Fibroblast of mammary gland (primary cell): ENCODE measurements around the gene RPS14.

Experiments used
- DNase-seq: peaks from one replicate; pipeline ENCODE4 v3.0.0-alpha.2; 2010; ENCODE audit warnings: low read depth
- H3K4me3 ChIP-seq: 2 replicates; pipeline ENCODE4 v1.5.1; 2011; ENCODE audit warnings: low read depth, mild to moderate bottlenecking, low read length, moderate library complexity; ENCODE audit not compliant: control insufficient read depth
- TF ChIP-seq, protein P1 (sequence below): conservative IDR thresholded peaks from 2 replicates; pipeline ENCODE4 v1.5.1; 2011; ENCODE audit warnings: low read depth, low read length, inconsistent platforms; ENCODE audit not compliant: control insufficient read depth, insufficient read depth

The RPS14 gene

DNA sequence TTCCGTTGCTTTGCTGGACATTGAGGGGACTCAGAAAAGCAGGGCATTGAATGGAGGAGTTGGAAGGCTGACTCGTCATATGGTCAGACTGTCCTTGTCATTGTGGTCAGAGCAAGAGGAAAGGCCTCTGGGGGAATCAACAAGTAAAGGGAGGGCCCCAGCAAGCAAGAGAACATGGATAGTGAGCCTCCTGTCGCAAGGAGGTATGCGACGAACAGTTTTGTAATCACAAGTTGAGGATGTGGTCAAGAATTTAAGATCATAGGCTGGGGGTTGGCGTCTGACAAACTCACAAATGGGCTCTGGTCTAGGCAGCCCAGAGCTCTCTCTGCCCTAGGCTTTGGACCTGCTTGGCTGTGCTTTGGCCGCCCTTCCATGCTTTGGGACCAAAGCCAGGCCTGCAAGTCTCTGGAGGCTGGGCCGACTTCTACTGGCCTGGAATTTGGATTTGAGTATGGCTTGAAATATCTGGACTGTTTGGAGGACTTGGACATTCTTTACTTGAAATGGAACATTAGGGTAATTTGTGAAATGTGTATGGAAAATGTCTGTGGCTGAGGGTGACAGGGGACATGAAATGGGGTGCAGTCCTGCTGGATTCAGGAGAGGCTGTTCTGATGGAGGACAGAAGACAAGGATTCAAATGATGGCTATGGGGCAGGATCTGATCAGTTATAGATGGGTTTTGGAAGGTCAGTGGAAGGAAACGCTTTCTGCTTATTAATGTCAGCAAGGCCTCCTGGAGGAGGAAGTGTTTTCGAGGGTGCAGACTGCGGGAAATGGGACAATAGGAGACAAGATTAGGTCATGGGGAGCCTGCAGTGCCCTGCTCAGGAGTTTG lies 39.2 kb upstream of the RPS14 start:
- H3K4me3 ChIP-seq, result no peak overlapping the region
- DNase-seq, result peak; percentile 85
- TF ChIP-seq, protein P1, sequence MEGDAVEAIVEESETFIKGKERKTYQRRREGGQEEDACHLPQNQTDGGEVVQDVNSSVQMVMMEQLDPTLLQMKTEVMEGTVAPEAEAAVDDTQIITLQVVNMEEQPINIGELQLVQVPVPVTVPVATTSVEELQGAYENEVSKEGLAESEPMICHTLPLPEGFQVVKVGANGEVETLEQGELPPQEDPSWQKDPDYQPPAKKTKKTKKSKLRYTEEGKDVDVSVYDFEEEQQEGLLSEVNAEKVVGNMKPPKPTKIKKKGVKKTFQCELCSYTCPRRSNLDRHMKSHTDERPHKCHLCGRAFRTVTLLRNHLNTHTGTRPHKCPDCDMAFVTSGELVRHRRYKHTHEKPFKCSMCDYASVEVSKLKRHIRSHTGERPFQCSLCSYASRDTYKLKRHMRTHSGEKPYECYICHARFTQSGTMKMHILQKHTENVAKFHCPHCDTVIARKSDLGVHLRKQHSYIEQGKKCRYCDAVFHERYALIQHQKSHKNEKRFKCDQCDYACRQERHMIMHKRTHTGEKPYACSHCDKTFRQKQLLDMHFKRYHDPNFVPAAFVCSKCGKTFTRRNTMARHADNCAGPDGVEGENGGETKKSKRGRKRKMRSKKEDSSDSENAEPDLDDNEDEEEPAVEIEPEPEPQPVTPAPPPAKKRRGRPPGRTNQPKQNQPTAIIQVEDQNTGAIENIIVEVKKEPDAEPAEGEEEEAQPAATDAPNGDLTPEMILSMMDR, result no peak

DNA sequence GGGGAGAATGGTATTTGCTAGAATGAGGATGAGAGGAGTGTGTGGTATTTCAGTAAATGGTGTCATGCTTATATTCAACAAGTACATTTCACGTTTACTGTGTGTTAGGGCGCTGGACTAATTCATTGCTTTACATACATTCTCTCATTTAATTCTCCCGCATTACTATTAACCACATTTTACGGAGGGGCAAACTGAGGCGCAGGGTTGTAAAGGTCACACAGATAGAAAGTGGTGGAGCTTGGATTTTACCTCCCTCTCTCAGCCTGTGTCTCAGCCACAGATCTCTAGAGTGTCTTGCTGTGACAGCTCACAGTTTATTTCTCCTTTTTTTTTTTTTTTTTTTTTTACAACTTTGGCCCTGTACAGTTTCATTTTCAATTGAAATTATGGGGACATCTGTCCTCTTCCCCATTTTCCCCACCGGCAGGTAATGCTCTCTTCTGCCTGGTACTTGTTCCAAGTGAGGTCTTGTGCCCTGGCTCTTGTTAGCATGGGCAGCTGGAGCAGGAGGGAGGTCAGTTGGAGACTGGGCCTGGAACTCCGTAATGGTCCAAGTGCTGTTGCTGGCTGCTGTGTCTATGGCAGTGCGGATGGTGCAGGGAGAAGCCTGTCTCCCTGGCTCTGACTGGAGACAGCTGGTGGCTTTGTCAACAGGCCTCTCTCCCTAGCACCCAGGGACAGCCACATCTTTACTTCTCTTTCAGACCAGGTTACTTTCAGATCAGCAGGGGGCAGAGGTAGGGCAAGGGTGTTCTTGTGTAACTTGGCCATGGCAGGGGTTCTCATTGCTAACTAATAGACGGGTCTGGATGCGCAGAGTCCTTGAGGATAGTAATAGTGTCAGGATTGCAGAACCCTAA lies 37.9 kb upstream of the RPS14 start:
- peak overlapping the region; percentile 77 for H3K4me3 ChIP-seq
- TF ChIP-seq, protein P1, result peak; percentile 40
- peak; percentile 69 for DNase-seq

DNA sequence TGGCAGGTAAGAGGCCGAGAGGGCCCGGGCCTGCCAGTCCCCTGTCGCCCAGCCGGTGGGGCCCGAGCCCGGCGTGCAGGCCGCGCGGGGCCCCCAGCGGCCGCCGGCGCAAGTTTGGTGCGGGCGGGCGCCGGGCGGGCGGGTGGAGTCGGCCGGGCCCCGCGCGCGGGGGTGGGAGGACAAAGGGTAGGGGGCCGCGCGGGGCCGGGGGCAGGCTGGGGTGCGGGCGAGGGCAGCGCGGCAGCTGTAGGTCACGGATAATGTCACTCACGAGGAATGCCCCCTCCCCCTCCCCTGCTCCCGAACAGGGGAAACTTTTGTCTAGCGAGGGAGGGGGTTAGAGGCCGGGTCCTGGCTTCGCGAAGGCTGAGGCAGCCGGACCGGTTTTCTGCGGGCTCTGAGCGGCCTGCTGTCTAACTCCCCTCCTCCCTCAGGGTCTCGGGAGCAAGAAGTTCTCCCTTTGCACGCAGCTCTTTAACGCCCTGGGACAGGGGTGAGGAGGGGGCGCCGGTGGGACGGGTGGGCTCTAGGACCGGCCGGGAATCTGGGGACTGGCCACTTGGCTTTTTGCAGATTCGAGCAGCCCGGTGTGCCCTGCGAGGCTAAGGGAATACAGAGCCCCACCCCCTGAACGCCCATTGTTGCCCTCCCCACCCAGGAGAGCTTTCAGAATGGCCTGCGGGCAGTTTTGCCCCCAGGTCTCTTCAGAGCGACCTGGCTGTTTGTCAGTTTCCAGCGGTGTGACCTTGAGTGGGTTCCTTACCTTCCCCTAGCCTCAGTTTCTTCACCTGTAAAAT lies 37.1 kb upstream of the RPS14 start:
- peak; percentile 35 for DNase-seq
- TF ChIP-seq, protein P1, result no peak
- H3K4me3 ChIP-seq, result peak overlapping the region; percentile 77

DNA sequence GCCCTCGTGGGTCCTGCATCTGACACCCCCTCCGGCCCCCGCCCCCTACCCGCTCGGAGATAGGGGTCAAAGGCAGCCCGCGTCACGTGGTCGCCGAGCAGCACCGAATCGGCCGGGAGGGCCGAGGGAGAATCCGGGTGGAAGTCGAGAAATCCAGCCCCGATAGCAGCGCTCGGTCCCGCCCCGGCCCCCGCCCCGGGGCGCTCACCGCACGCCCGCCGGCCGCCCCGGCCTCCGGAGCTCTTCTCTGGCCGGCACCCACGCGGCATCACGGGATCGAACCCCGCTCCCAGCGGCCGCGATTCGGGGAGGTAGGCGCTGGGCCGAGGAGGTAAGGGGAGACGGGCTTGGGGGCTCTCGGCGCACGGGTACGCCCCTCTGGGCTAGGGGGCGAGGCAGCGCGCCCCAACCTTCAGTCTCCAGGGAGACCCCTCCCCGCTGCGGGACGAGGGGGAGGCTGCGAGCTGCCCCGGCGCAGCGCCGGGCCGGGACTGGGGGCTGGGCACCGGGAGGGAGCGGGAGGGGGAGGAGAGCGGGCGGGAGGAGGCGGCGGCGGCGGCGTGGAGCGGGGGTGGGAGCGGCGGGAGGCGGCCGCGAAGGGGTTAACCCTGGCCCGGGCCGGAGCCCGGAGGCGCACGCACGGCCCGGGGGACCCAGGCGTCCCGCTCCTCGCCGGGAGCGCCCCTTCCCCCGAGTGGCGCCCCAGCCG lies 36.3 kb upstream of the RPS14 start:
- peak; percentile 37 for DNase-seq
- peak overlapping the region; percentile 74 for H3K4me3 ChIP-seq
- TF ChIP-seq, protein P1, result no peak

DNA sequence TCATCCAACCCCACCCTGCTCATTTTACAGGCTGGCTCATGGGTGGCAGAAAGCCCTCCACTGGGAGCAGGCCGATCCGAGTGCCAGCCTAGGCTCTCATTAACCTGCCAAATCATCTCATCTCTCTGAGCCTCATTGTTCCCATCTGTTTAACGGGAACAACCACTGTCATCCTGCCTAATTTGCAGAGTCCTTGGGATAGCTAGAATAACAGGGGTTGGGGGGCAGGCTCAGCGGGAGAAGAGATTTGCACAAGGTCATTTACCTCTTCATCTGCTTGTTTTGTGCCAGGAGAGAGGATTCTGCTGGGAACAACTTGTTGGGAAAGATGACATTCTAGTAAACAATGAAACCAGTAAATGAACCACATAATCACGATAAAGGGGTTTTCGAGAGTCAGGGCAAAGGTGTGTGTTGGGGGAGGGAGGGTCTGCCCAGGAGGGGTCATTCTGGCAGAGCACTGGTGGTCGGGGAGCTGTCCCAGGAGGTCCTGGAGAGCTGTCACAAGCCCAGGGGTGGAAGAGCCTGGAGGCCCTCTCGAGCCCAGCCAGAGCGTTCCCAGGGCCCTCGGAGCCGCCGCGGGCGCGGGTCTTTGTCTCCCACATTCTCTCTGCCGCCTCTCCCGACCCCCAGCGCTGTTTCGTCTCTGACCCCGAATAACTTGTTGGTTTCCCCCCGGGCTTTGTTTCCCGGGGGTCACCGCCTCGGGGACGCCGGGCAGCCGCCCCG lies 35.6 kb upstream of the RPS14 start:
- no peak for DNase-seq
- H3K4me3 ChIP-seq, result peak overlapping the region; percentile 74
- TF ChIP-seq, protein P1, result no peak
